ENCODE measurements around the gene MAGEA12. TPM values are rescaled to one million over a fixed set of nuclear protein-coding genes. Genes with fewer than 3 reads are reported as not detected.
"Not testable (repeated sequence)": the region's sequence is repeated elsewhere in the genome, so short reads cannot be mapped to it uniquely, and the experiment has no call there.

MAGEA12 gene
- total RNA-seq, 1 experiment from 2014 or later, result not detected

GRCh38 chrX:152758918-152759317 lies 25.4 kb downstream of the MAGEA12 start, which contains the start of gene CSAG3:
CSAG3 (plus strand) TSS chrX:152759218.
- DNase-seq (ENCODE audit: low spot score); in situ Hi-C loops (cut with HindIII; ENCODE audit: low sequenced_read_pairs): not testable (repeated sequence)

- DNase-seq (ENCODE audit: low spot score); in situ Hi-C loops (cut with HindIII; ENCODE audit: low sequenced_read_pairs): not testable (repeated sequence)
These were observed 26.0 kb downstream of the MAGEA12 start for GRCh38 chrX:152759544-152759943.

DNA sequence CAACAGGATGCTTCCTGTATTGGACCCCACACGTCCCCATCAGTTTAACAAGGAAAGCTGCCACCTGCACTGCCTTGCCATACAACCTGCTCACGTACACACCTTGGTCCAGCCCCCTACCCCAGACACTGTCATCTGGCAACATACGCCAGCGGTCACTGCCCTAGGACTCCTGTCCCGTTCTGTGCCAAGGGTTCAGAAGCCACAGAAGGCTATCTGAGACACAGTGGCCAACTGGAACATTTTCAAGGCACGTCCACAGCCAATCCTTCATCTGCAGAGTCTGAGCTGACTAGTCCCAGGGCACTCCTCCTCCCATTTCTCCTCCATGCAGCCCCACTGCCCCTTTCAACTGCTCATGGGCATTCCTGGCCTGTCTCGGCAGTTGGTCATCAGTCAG lies 28.0 kb downstream of the MAGEA12 start:
- in situ Hi-C loops (cut with HindIII; ENCODE audit: low sequenced_read_pairs); DNase-seq (ENCODE audit: low spot score): not testable (repeated sequence)

- DNase-seq (ENCODE audit: low spot score); in situ Hi-C loops (cut with HindIII; ENCODE audit: low sequenced_read_pairs): not testable (repeated sequence)
These were observed 33.0 kb downstream of the MAGEA12 start for GRCh38 chrX:152766562-152766961.

DNA sequence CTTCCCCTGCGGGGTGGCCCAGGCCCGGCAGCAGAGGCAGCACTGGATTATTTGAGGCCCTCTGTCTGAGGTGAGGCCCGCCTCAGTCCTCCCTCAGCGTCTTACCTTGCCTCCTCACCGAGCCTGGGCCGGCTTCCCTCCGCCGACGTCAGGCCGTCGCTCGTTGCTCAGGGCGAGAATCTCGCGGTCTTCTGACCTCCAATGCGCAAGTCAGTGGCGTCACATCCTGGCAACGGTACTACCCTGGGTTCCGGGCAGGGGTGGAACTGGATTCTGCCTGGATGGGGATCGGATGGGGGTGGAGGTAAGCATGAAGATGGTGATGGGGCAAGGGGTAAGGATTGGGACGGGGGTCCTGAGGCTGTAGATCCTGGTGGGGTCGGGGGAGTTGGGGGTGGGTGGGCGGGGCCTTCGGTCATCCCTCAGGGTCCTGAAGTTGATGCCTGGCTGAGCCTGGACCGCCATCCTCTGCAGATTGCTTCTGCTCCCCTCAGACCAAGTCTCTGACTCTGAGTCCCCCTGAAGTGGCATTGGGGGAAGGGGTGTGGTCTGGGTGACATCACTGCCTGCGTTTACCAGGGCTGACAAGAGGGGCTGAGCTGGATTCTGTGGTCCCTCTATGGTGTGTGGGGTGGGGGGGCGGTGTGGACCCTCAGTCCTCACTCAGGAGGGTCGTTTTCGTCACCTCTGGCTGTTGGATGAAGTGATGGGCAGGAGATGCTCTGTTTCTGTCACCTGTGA lies 36.2 kb downstream of the MAGEA12 start, which contains the start of gene MAGEA6:
Gene MAGEA6, minus strand, starts transcription at position 141 of the 741 bp plus-strand sequence. CDS start 2,039 bp downstream, outside the sequence.
- in situ Hi-C loops (cut with HindIII; ENCODE audit: low sequenced_read_pairs); DNase-seq (ENCODE audit: low spot score): not testable (repeated sequence)

- in situ Hi-C loops (cut with HindIII; ENCODE audit: low sequenced_read_pairs); DNase-seq (ENCODE audit: low spot score): not testable (repeated sequence)
These were observed 53.5 kb downstream of the MAGEA12 start for GRCh38 chrX:152787062-152787461.

Other genes with a start within 250 kb of the MAGEA12 start
- gene GABRQ, start 95.9 kb upstream of the MAGEA12 start, total RNA-seq (2014; rRNA removed; shearing (Covaris generic)), result not detected in 2 replicates
- gene MAGEA3, start 35.0 kb upstream of the MAGEA12 start, total RNA-seq (2014; rRNA removed; shearing (Covaris generic)), result not detected in 2 replicates
- not detected in 2 replicates for gene CSAG2, start 24.5 kb upstream of the MAGEA12 start, total RNA-seq (2014; rRNA removed; shearing (Covaris generic))
- not detected in 2 replicates for gene MAGEA2B, start 19.1 kb upstream of the MAGEA12 start, total RNA-seq (2014; rRNA removed; shearing (Covaris generic))
- not detected in 2 replicates for gene CSAG1, start within 50 bp of the MAGEA12 start, total RNA-seq (2014; rRNA removed; shearing (Covaris generic))
- not detected in 2 replicates for gene MAGEA2, start 20.1 kb downstream of the MAGEA12 start, total RNA-seq (2014; rRNA removed; shearing (Covaris generic))
- gene CSAG3, start 25.5 kb downstream of the MAGEA12 start, total RNA-seq (2014; rRNA removed; shearing (Covaris generic)), result not detected in 2 replicates
- 0.37 TPM in 1 of 2 replicates, not detected in the other for gene MAGEA6, start 35.9 kb downstream of the MAGEA12 start, total RNA-seq (2014; rRNA removed; shearing (Covaris generic))
- 54.3 and 74.9 TPM in 2 replicates for gene CETN2, start 97.0 kb downstream of the MAGEA12 start, total RNA-seq (2014; rRNA removed; shearing (Covaris generic))
- 30.1 and 31.2 TPM in 2 replicates for gene NSDHL, start 97.3 kb downstream of the MAGEA12 start, total RNA-seq (2014; rRNA removed; shearing (Covaris generic))
- 0.43 TPM in 1 of 2 replicates, not detected in the other for gene ZNF185, start 164.3 kb downstream of the MAGEA12 start, total RNA-seq (2014; rRNA removed; shearing (Covaris generic))